HT1080 (cell line): ENCODE data around the gene HLA-DMA. TPM values are rescaled to one million over a fixed set of nuclear protein-coding genes. Genes with fewer than 3 reads are reported as not detected.

Experiments
- DNase-seq: peaks from one replicate; pipeline ENCODE4 v3.0.0-alpha.2; 2015; ENCODE audit warnings: low read depth
- total RNA-seq: library from RNA; depleted of rRNA; stranded (reverse); fragments of >200 nt; shearing (Covaris generic); gene quantifications from 2 replicates; pipeline ENCODE4 v1.2.3, GENCODE V29; 2014

The HLA-DMA gene
- total RNA-seq, 1 experiment from 2014 or later: 3.4 TPM

DNA sequence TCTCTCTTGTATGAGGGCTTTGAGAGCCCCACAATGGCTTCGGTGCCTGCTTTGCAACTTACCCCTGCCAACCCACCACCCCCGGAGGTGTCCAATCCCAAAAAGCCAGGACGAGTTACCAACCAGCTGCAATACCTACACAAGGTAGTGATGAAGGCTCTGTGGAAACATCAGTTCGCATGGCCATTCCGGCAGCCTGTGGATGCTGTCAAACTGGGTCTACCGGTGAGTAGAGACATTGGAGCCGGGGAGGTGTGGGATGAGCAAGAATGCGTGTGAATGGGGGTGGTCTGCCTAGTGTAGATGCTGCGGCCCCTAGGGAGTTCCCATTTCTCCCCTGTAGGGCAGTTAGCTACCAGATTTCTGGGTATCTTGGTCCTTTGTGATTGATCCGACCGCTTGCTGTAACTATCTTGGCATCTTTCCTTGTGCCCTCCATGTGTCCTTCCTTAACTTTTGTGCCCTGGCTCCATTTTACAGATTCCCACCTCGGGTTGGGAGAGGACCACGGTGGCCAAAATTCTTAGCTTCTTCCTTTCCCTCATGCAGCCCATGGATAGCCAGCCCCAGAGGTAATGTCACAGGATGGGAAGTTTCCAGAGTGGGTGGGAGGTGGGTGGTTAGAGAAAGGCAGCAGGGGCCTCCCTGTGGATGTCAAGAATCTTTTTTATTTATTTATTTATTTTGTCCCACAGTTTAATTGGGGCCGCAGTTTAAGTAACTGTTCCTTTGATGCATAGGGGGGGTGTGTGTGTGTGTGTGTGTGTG is 21.8 kb upstream of the HLA-DMA start:
- no peak for DNase-seq

GRCh38 chr6:32974016-32974333 is 21.1 kb upstream of the HLA-DMA start:
- DNase-seq: peak; percentile 55

GRCh38 chr6:32973144-32974015 is 20.5 kb upstream of the HLA-DMA start:
- peak; percentile 31 for DNase-seq

DNA sequence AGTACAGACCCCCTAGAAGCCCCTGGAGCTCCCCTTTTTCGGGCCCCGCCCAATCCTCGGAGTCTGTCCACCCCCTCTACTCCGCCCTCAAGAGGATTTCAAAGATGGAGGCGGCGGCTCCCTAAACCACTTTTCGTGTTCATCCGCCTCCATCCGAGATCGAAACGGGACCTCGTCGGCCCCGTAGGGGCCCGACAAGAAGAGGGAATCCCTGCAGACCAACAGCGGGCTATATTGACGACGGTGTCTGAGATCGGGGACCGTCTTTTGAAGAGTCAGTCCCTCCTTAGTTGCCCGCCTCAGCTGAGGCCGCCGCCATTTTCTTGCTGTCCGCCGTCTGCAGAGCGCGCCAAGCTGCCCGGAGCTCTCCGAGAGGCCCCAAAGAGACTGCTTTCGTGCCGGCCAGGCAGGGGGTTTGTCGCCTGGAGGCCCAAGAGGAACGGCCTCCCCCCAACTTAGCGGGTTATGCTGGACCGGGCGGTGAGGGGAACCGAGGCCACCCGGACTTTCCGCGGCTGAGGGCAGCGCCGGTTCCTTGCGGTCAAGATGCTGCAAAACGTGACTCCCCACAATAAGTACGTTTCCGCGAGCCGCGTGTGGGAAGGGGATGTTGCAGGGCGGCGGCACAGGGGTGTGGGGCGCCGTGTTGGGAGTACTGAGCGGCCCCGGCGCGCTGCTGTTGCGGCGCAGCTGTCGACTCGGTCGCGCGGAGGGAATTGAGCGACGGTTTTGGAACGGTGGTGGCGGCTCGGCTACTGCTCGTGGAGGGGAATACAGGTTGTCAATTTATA is 19.7 kb upstream of the HLA-DMA start:
- DNase-seq: no peak

GRCh38 chr6:32971581-32972352 is 18.9 kb upstream of the HLA-DMA start:
- peak; percentile 100 for DNase-seq

DNA sequence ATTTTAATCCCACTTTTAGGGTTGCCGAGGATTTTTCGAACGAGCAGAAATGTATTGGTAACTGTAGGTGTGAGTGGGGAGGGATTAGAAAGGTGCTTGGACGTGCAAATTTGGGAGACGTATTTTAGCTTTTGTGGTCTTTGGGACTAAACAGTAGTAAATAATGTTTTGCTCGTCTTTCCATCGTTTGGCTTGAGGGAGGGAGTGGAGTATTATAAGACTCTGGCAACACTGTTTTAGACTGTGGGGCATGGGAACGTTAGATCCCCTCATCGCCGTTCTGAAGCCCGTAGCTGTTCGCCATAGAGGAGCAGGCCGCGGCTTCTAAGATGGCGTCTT is 18.3 kb upstream of the HLA-DMA start:
- no peak for DNase-seq

GRCh38 chr6:32970413-32971241 is 17.7 kb upstream of the HLA-DMA start:
- DNase-seq: peak; percentile 68

- peak; percentile 92 for DNase-seq
Observed at GRCh38 chr6:32969685-32970412, 17.0 kb upstream of the HLA-DMA start.

DNA sequence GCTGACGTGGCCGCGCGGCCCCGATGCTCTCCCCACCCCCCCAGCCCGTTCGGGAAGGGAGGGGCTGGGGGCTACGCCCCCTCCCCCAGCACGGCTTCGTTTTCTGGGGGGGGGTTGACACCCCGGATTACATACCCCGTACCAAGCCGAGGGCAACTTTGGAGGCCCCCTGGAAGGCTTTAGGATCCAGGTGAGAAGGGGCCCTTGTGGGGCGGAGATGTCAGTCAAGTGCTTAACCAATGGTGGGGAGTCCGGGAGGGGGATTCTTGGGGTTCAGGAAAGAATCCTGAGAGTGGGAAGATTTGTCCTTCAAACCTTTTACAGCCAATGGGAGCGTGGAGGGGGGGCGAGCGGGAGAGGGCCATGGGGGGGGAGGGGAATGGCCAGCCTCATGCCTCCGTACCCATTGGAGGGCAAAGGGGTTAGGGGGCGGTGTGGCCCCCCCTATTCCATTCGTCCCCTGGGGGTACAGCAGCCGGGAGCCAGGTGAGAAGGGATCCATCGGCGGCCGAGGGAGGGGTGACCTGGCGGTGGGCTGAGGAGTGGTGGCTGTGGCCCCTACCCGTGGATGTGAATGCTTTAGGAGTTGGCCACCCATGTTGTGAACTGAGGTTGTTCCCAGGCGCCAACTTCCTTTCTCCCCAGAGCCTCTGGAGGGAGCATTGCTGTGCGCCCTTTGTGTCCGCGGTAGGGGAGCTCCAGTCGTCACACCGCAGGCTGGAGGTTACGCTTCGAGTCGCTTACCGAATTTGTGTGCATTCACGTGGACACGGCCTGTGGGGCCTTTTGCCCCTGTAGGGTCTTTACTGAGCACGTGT is 16.2 kb upstream of the HLA-DMA start:
- DNase-seq: peak; percentile 77

DNA sequence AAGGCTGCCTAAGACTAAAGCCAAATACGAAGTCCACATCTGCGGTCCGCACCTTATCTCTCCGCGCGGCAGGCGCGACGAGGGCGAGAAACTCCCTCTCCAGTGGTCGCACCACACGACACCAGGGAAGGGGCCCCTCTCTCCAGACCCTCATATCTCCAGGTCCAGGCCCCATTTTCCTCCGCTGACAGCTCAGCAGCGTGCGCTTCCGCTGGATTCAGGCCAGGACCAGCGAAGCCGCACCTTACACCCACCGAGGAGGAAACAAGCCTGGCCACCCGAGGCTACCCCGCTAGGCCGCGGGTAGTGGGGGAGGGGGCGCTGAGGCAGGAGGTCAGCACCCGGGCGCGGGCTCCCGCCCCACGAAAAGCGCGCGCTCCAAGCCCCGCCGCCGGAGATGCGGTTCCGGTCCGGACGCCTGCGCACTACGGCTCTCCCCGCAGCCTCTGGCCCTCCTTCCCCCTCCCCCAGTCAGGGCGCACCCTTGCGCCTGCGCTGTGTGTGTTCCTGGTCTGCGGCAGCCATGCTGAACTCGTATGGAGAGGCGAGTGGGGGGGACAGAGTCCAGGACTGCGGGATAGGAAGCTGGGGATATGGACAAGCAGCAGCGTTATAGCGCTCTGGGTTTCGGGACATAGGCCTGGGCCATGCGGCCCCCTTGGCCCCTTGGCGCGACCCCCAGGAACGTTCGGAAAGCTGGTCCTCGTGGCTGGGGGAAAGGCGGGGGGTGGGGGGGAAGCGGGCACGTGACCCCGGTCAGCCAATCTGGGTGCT is 15.4 kb upstream of the HLA-DMA start, which contains the start of gene BRD2:
BRD2 (plus strand) TSS at position 502 of the 774 bp plus-strand sequence. CDS start 4,305 bp downstream, outside the sequence.
- peak; percentile 94 for DNase-seq

DNA sequence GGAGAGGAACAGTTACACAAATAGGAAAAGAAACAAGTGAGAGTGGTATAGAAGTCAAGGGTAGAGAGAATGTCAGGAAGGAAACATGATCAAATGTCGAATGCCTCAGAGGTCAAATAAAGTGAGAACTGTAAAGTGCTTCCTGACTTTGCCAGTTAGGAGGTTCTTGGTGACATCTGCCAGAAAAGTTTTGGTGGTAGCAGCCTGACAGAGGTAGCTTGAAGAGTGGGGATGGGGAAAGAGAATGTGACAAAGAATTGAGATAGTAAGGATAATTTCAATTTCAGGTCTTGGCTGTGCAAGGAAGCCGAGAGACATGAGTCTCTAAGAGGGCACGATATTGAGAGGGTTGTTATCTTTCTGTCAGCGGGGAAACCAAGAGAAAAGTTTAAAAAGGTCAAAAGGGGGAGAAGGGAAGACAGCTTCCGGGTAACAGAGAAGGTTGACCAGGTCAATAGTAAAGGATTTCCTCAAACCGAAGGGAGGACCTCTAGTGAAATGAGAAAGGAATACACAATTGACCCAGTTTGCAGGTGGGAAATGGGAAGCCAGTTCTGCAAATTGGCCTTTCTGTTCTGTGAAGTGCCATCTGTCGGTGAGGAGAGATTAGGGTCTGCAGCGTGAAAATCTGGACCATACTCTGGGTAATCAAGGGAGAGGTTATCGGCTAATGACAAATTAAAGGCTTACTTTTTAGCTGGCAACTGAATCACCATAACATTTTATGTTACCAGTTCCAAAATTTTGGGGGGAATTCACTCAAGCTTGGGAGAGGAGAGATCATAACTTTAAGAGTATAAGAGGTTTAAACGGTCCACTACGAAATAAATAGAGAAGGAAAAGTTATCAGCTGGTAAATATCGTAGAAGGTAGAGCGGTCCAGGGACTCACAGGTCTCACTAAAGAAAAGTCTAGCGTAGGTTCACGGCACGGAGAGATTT is 14.5 kb upstream of the HLA-DMA start:
- DNase-seq: peak; percentile 77

DNA sequence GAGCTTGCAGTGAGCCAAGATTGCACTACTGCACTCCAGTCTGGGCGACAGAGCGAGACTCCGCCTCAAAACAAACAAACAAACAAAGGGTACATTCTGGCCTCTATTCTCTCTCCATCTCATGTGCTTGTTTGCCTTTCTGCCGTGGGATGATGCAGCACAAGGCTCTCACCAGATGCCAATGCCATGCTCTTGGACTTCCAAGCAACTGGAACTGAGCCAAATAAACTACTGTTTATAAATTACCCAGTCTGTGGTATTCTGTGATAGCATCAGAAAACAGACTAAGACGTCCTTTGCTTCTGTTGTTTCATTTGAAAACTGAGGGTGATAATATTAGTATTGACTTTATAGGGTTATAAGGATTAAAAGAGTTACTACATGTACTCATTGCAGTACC is 11.9 kb upstream of the HLA-DMA start:
- no peak for DNase-seq

GRCh38 chr6:32963866-32964265 is 11.0 kb upstream of the HLA-DMA start:
- DNase-seq: no peak

DNA sequence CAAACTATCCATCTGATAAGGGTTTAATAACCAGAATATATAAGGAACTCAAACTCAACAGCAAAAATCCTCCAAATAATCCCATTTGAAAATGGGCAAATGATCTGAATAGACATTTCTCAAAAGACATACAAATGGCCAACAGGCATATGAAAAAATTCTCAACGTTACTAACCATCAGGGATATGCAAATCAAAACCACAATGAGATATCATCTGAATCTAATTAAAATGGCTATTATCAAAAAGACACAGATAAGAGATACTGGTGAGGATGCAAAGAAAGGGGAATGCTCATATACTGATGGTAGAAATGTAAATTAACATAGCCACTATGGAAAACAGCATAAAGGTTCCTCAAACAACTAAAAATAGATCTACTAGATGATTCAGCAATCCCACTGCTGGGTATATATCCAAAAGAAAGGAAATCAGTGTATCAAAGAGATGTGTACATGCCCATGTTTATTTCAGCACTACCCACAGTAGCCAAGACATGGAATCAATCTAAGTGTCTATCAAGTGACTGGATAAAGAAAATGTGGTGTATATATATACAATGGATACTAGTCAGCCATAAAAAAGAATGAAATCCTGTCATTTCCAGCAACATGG is 9.4 kb upstream of the HLA-DMA start:
- DNase-seq: no peak

DNA sequence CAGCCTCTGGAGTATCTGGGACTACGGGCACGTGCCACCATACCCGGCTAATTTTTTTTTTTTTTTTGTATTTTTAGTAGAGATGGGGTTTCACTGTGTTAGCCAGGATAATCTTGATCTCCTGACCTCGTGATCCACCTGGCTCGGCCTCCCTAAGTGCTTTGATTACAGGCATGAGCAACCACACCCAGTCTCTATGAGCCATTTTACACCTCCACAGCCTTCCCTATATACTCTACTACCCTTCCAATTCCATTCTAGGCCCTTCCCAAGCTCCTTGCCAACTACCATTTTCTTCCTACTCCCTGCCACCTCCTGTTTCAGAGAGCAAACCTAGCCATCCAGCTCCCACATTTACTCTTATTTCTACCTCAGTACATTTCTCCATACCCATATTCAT is 7.7 kb upstream of the HLA-DMA start:
- DNase-seq: no peak

- no peak for DNase-seq
Observed at GRCh38 chr6:32956176-32956575, 3.3 kb upstream of the HLA-DMA start.
